Fibroblast of upper back skin (primary cell): ENCODE data around the gene BRMS1L.
A peak's percentile ranks its signal among the peaks of the same experiment; 100 is the strongest.
"Not testable (repeated sequence)": the region's sequence is repeated elsewhere in the genome, so short reads cannot be mapped to it uniquely, and the experiment has no call there.

Source experiments
- DNase-seq: peaks from one replicate; pipeline ENCODE4 v3.0.0-alpha.2; 2013

The BRMS1L gene

GRCh38 chr14:35826218-35826951 lies at the start of gene BRMS1L:
Gene BRMS1L, plus strand, starts transcription at chr14:35826338. Its CDS starts 179 bp downstream, at chr14:35826517.
- DNase-seq, result peak; percentile 99

GRCh38 chr14:35776823-35777222 lies 49.3 kb upstream of the BRMS1L start:
- no peak for DNase-seq

GRCh38 chr14:35777550-35777949 lies 48.6 kb upstream of the BRMS1L start:
- not testable (repeated sequence) for DNase-seq

GRCh38 chr14:35779368-35779767 lies 46.8 kb upstream of the BRMS1L start:
- DNase-seq, result no peak

- no peak for DNase-seq
Measured at GRCh38 chr14:35783699-35784098, 42.4 kb upstream of the BRMS1L start.

GRCh38 chr14:35786856-35787255 lies 39.3 kb upstream of the BRMS1L start:
- DNase-seq, result no peak

- peak; percentile 52 for DNase-seq
Measured at GRCh38 chr14:35789651-35790050, 36.5 kb upstream of the BRMS1L start.

GRCh38 chr14:35797796-35798195 lies 28.3 kb upstream of the BRMS1L start:
- no peak for DNase-seq

- no peak for DNase-seq
Measured at GRCh38 chr14:35806006-35806907, 19.9 kb upstream of the BRMS1L start.

GRCh38 chr14:35807131-35807961 lies 18.8 kb upstream of the BRMS1L start:
- no peak for DNase-seq

GRCh38 chr14:35808076-35808637 lies 18.0 kb upstream of the BRMS1L start:
- DNase-seq, result no peak

- DNase-seq, result peak; percentile 98
Measured at GRCh38 chr14:35808638-35809563, 17.2 kb upstream of the BRMS1L start, which contains the start of gene RALGAPA1. Gene RALGAPA1, minus strand, starts transcription at chr14:35809295. Its CDS starts 460 bp downstream, at chr14:35808835.

GRCh38 chr14:35809597-35809996 lies 16.5 kb upstream of the BRMS1L start:
- no peak for DNase-seq

GRCh38 chr14:35810963-35811362 lies 15.2 kb upstream of the BRMS1L start:
- DNase-seq, result no peak

- peak; percentile 48 for DNase-seq
Measured at GRCh38 chr14:35814371-35815005, 11.7 kb upstream of the BRMS1L start.

- DNase-seq, result peak; percentile 33
Measured at GRCh38 chr14:35818346-35819115, 7.6 kb upstream of the BRMS1L start.

GRCh38 chr14:35819591-35820540 lies 6.3 kb upstream of the BRMS1L start:
- DNase-seq, result no peak

GRCh38 chr14:35821564-35822411 lies 4.3 kb upstream of the BRMS1L start:
- DNase-seq, result peak; percentile 22
